GM18861 (cell line): ENCODE measurements around the gene FER1L5.

Source experiments
- ATAC-seq: cut with Tn5 transposase; IDR thresholded peaks from one replicate; pipeline ENCODE4 v1.9.1; 2021; ENCODE audit not compliant: unreplicated experiment

FER1L5 gene

DNA sequence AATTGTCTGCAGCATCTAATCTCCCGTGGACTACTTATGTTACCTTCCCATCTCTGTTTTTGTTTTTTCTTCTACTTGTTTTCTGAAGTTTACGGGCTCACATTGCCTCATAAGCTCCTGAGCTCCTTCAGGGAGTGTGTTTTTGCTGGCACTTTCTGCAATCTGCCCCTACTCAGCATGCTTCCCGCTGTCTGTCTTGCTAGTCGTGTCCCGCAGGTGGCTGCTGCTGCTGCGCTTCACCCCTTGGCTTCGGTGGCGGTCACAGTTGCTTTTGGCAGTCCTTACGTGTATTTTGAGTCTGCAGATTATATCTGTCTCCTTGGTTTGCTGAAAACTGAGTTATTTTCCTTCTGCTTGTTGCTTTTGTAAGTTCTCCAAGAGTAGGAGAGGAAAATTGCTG is 37.3 kb downstream of the FER1L5 start:
- no peak for ATAC-seq

- no peak for ATAC-seq
These were observed 38.1 kb downstream of the FER1L5 start for GRCh38 chr2:96680561-96681141.

DNA sequence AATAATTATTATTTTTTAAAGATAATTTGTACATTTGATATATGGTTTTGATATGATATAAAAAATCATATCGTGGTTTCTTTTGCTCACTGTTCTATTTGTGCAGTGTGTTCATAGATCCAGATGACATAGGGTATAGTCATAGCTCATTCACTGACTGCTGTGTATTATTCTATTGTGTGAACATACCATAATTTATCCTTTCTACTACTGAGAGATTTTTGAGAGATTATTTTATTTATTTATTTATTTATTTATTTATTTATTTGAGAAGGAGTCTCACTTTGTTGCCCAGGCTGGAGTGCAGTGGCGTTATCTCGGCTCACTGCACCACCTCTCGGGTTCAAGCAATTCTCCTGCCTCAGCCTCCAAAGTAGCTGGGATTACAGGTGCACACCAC is 39.0 kb downstream of the FER1L5 start:
- ATAC-seq, result no peak

GRCh38 chr2:96683307-96683706 is 40.7 kb downstream of the FER1L5 start:
- ATAC-seq, result no peak

DNA sequence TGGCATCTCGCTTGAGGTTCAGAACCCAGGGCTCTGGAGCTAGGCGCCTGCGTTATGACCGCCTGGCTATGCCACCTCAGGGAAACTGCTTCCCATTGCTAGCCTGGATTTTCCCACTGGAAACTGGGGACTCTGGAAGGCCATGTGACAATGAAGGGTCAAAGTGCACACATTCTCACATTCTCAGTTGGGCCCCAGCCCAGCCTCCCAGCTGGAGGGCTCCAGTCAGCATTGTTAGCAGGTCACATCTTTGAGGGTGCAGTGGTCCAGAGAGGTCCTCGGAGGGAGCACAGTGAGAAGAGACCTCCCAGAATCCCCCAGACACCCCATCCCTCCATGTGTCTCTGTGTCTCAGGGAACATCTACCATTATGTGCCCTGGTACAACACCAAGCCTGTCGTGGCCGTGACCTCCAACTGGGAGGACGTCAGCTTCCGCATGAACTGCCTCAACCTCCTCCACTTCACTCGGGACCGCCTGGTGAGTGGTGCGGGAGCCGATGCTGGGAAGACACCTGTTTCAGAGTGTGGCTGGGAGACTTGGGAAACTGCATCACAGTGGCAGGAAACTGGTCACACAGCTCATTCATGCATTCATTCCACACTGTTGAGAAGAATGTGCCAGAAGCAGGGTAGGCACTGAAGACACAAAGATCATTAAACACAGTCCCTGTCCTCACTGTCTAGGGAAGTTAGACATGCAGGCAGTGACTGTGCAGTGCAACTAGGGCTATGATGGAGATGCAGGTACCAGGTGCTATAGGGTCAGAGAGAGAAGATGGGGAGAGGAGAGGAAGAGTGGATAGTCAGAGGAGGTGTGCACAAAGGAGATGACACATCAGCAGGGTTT is 41.6 kb downstream of the FER1L5 start:
- ATAC-seq, result no peak

- no peak for ATAC-seq
These were observed 42.5 kb downstream of the FER1L5 start for GRCh38 chr2:96684883-96685576.

- ATAC-seq, result no peak
These were observed 43.3 kb downstream of the FER1L5 start for GRCh38 chr2:96685577-96686459.

DNA sequence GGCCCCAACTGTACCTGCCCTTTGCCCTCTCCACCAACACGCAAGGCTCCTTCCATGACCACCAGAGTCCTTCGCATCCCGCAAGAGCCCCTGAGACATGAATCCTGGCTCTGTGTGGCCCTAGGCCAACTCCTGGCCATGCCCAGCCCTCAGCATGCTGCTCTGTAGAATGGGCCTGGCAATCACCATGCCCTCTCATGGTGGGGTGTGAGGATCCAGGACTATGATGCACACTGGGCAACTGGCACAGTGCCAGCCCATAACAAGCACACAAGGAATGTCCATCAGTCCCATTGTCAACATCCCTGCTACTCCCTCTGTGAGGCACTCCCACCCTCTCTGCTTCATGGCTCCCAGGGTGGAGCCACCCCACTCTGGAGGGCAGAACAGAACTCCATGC is 44.7 kb downstream of the FER1L5 start:
- ATAC-seq, result no peak

DNA sequence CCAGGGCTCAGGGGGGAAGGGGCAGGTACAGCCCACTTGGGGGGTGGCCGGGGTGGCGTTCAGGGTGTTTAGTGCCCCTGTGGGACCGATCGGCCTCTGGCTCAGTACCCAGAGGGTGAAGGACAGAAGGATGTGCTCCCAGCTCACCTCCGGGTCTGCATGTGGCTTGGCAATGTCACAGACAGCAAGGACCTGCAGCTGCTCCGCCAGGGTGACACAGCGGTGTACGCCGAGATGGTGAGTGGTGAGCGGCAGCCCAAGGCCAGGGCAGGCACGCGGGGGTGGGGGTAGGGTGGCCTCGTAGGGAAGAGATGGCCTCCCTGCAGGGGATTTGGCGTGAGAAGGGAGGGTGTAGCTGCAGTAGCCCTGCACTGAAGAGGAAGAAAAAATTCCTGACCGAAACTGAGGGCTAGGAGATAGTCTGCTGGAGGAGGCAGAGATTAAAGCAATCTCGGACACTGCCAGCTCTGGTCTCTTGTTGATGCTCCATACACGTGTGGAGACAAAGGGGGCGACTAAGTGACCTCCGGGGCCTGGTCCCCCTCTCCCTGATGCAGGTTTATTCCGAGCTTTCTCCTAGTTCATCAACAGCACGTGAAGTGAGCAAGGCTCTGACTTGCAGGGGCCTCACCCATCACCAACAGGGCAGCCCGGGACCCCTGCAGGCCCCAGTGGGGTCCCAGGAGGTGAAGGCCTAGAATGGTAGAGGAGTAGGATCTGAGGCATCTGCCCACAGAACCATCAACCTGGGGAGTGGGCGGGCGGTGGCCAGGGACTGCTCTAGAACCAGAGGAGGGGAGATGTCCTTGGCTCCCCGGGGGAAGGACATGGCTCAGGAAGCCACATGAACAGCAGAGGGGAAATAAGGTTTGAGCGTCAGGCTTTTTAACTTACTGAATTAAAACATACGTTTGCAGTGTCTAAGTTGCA is 45.4 kb downstream of the FER1L5 start:
- no peak for ATAC-seq

GRCh38 chr2:96688649-96689430 is 46.3 kb downstream of the FER1L5 start:
- no peak for ATAC-seq

- ATAC-seq, result no peak
These were observed 46.9 kb downstream of the FER1L5 start for GRCh38 chr2:96689431-96689991.

DNA sequence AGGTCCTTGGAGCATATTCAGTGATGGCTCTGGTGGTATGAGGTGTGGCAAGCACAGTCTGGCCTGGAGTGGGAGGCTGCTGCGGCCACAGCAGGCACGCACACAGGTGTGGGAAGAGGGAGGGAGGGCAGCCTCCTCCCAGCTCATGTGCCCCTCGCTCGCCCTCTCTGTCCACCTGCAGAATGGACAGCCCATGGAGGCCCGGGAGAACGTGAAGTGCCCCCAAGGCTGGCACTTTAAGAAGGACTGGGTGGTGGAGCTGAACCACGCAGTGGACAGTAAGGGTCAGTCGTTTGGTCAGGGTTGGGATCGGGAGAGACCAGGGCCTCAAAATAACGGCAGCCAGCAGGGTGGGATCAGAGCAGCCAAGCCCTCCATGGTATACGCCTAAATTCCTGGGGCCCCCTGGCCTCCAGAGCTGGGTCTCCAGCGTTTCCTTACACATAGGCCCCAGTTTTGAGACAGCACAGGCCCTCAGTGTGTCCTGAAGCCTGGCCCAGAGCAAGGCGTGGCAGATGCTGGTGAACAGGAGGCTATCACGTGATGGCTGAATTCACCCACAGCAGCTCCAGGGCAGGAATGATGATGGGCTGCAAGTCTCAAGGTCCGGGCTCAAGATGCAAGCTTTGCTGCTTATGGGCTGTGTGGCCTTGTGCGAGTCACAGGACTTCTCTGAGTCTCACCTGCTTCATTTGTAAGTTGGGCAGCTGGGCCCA is 47.9 kb downstream of the FER1L5 start:
- no peak for ATAC-seq

GRCh38 chr2:96691022-96691612 is 48.6 kb downstream of the FER1L5 start:
- no peak for ATAC-seq

DNA sequence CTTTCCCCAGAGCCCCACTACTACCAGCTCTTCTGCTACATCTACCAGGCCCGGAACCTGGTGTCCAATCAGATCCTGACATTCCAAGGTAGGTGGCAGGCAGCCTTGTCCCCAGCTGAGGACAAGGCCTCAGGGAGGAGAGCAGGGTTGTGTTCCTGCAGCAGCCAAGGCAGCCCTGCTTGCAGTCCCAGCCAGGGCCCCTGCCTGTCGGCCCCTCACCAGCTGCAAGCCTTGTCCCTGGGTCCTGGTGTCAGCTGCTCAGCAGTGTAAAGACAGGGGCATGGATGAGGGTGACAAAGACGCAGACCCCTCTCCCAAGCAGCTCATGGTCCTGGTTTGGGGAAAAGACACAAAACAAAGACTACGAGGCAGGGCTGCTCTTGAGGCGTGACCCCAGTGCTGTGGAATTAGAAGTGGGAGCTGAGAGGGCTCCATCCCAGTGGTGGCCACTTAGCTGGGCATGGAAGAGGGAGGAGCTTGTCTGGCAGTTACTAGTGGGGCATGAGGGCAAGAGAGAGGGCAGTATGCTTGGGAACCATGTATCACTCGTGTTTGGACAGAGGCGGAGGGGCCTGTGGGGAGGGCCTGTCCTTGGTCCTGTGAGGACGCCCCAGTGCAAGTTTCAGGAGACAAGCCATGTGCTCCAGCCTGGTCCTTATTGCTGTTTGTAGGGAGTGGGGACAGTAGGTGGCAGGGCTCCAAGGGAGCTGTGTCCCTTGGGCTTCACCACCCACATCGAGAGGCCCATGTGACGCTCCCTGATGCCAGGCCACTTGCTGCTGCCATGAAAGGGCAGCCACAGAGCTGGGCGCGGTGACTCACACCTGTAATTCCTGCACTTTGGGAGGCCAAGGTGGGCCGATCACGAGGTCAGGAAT is 49.8 kb downstream of the FER1L5 start:
- ATAC-seq, result no peak

DNA sequence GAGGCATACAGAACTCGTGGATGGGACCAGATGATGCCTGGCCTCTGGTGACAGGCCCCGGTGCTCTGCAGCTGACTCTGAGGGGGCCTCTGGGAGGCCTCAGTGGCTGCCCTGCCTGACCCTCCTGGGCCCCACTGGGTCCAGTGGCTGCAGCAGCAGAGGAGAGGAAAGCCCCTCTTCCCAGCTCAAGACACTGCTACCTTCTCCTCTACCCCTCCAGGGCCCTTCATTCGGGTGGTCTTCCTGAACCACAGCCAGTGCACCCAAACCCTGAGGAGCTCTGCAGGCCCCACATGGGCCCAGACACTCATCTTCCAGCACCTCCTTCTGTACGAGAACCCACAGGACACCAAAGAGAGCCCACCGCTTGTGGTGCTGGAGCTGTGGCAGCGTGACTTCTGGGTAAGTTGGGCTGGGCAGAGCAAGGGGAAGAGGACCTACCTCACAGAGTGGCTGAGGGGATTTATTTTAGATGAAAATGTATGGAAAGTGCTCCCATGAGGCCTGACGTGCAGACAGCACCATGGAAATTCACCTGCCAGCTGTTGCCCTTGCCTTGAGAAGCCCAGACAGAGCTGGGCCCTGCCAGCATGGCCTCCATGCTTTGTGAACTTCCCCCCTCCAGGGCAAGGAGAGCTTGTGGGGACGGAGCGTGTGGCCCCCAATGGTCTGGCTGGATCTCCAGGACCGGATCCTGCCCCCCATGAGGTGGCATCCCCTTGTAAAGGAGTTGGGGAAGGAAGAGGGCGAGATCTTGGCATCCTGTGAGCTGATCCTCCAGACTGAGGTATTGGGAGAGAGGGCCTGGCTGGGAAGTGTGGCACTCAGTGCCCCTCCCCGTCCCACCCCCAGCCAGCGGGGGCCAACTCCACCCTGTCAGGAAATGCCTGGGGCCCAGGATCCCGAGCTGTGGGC is 51.0 kb downstream of the FER1L5 start:
- no peak for ATAC-seq

GRCh38 chr2:96694279-96694678 is 51.7 kb downstream of the FER1L5 start:
- ATAC-seq, result no peak
